GM18526 (cell line): ENCODE measurements around the gene SCCPDH.

Source experiments
- POLR2A ChIP-seq: IDR thresholded peaks from 3 replicates; pipeline ENCODE4 v1.6.1; 2011; ENCODE audit not compliant: insufficient read length; ENCODE audit errors: extremely low read depth

The SCCPDH gene

GRCh38 chr1:246803373-246803772, 79.2 kb downstream of the SCCPDH start:
- no peak for TF ChIP-seq POLR2A

GRCh38 chr1:246803883-246804282, 79.7 kb downstream of the SCCPDH start:
- no peak for TF ChIP-seq POLR2A

GRCh38 chr1:246805135-246805716, 81.0 kb downstream of the SCCPDH start:
- TF ChIP-seq POLR2A = no peak

DNA sequence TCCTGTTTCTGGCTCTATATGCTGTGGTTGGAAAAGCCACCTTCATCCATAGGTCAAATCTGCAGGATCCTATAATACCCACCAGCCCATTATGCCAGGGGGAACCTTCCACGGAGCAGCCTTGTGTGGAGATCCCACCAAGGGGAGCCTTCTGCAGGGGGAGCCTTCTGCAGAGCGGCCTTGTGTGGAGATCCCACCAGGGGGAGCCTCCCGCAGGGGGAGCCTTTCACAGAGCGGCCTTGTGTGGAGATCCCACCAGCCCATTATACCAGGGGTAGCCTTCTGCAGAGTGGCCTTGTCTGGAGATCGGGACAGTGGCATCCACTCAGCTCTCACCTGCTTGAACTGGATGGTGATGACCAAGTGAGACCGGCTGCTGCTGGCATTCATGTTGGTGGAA, 85.3 kb downstream of the SCCPDH start:
- TF ChIP-seq POLR2A = no peak

- no peak for TF ChIP-seq POLR2A
Observed at GRCh38 chr1:246811985-246812384, 87.8 kb downstream of the SCCPDH start.

- TF ChIP-seq POLR2A = no peak
Observed at GRCh38 chr1:246814890-246815289, 90.7 kb downstream of the SCCPDH start.

GRCh38 chr1:246815693-246816270, 91.6 kb downstream of the SCCPDH start:
- TF ChIP-seq POLR2A = no peak
